Ovary (tissue), 9 donors: ENCODE measurements around the gene ADGRG3. TPM values are rescaled to one million over a fixed set of nuclear protein-coding genes. Genes with fewer than 3 reads are reported as not detected.

Source experiments
- DNase-seq, 5 donors: peaks; one replicate each; pipeline ENCODE4 v3.0.0-alpha.2; 2019 to 2020
- H3K27ac ChIP-seq, 2 donors: fragments of 200-600 bp; one replicate each; pipeline versions ENCODE4 v1.5.1 to v1.8.0; 2019 to 2022
- H3K27me3 ChIP-seq: fragments of 200-600 bp; one replicate; pipeline ENCODE4 v1.8.0; 2022
- H3K36me3 ChIP-seq: fragments of 200-600 bp; sonication (generic); one replicate; pipeline ENCODE4 v1.5.1; 2019
- H3K4me1 ChIP-seq: one replicate; pipeline ENCODE4 v1.8.1; 2013; ENCODE audit warnings: mild to moderate bottlenecking, moderate library complexity; ENCODE audit not compliant: insufficient read depth
- H3K4me3 ChIP-seq: fragments of 200-600 bp; sonication (generic); one replicate; pipeline ENCODE4 v1.5.1; 2017
- H3K9me3 ChIP-seq, 2 donors: fragments of 200-600 bp in 1 of 2; sonication (generic) in 1 of 2; one replicate each; pipeline versions ENCODE4 v1.5.1 to v1.8.1; 2013 to 2019; ENCODE audit warnings: mild to moderate bottlenecking in 1 of 2, moderate library complexity in 1 of 2
- CTCF ChIP-seq, 3 donors: fragments of 450-650 bp in 2 of 3; fragments of 200-600 bp in 1 of 3; IDR thresholded peaks; one replicate each; pipeline versions ENCODE4 v1.5.1 to v1.8.0; 2016 to 2022; ENCODE audit warnings: antibody characterized with exemption in 3 of 3, mild to moderate bottlenecking in 1 of 3
- EP300 ChIP-seq: sonication (generic); formaldehyde crosslinking; IDR thresholded peaks from one replicate; pipeline ENCODE4 v1.6.1; 2017; ENCODE audit warnings: antibody characterized with exemption
- POLR2A ChIP-seq: fragments of 450-650 bp; IDR thresholded peaks from one replicate; pipeline ENCODE4 v1.6.1; 2017; ENCODE audit warnings: antibody characterized with exemption, mild to moderate bottlenecking, moderate library complexity
- WGBS, 3 donors: extraction: QIAGEN DNeasy Blood & Tissue Kit in 1 of 3; methylation state at CpG; one replicate each; pipeline versions ENCODE4 v1.1.5 to v1.1.7; 2013 to 2017; 5-methylcytosine and 5-hydroxymethylcytosine counted together
- intact Hi-C, 4 donors: fragments of 100-400 bp; cut with DNase I; formaldehyde crosslinking; loops; one replicate each; pipeline versions ENCODE4 v1.11.0 to v1.15.1; 2022 to 2023
- polyA plus RNA-seq, 2 donors: library from polyadenylated mRNA; stranded (reverse); fragments of 200-250 nt in 1 of 2; fragments of 350-450 nt in 1 of 2; fragmentation: Illumina TruSeq in 1 of 2; extraction: RNeasy Lipid Tissue Mini Kit (QIAGEN cat#74804) in 1 of 2; gene quantifications; one replicate each; pipeline ENCODE4 v1.2.3, GENCODE V29; 2013 to 2014
- total RNA-seq, 7 donors: library from RNA; depleted of rRNA in 2 of 7; stranded (reverse); fragments of >200 nt in 2 of 7; fragmentation: NEBNext Ultra II Directional in 3 of 7; extraction: Animal tissue kit (Norgen Biotek cat#: 25700) in 3 of 7; gene quantifications; one replicate each; pipeline versions ENCODE4 v1.1.0 to v1.2.4, GENCODE V29; 2016 to 2023
- donor health status: DM: no; HTN: no; CAD: no; lungs with moderate emphysema.
- donor health status: DM: no; HTN: no; CAD: no.
- donor health status: Bipolar disorder and iron deficiency.
- donor health status: DM: yes; HTN: yes; CAD: no.
- donor health status: DM: no; HTN: no; CAD: no.
- donor health status: DM: yes; HTN: yes; CAD: no.

The ADGRG3 gene
- total and polyA plus RNA-seq, 9 donors: 0.40 to 1.7 (median 0.92) TPM

- 30 to 50% (median 32%) methylated on average over 8 of the region's 8 CpGs for WGBS, 3 donors
- no peak for DNase-seq
- Histone ChIP-seq H3K27me3 (no peaks in the 10 kb centered on the region), H3K4me3 (no peak overlapping the region), H3K9me3 (no peaks in the 10 kb centered on the region), H3K4me1 (no peaks in the 10 kb centered on the region), H3K27ac (no peak overlapping the region), H3K36me3 (no peaks in the 10 kb centered on the region)
- TF ChIP-seq EP300 (no peak), POLR2A (no peak), CTCF (IDR thresholded peaks at IDR 0.05) (no peak)
- intact Hi-C loops: no loop called here
These were observed 27.5 kb upstream of the ADGRG3 start for GRCh38 chr16:57640612-57641011.

DNA sequence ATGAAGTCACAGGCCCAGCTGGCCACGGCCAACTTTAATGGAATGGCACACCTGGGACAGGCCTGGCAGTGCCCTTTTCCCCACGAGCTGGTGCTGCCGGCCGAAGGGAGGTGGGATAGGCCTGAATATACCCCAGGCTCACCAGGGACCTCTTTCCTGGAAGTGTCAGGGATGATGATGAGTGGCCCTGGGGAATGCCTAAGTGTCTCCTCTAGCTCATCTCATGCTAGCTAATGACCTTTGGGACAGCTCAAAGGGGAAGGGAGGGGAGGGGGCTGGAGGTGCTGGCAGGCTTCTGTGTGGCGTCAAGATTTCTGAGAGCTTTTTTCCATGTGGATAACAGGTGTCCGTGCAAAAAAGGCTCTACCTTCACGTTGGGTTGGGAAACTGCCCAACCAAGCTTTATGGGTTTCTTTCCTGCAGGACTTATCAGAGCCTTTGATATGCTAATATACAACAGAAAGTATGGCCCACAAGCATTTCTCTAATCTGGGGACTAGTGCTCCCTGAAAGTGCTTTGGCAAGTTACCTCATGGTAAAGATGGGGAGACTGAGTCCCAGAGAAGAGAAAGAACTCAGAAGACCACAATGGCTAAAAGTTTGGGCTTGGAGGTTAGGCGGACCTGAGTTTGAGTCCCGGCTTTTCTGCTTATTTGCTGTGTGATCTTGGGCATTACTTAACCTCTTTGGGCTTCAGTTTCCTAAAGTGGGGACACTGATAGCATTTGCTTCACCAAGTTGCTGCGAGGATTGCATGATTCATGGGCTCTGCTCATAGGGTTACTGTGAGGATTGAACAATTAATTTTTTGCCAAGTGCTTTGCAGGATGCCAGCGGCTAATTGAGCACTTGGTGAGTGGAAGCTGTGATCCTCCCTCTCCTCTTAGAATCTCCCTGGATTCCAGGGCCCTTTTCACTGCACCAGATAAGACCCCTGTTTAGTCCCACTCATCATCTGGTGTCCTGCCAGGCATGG is 25.7 kb upstream of the ADGRG3 start:
- H3K27ac ChIP-seq: no peak overlapping the region

DNA sequence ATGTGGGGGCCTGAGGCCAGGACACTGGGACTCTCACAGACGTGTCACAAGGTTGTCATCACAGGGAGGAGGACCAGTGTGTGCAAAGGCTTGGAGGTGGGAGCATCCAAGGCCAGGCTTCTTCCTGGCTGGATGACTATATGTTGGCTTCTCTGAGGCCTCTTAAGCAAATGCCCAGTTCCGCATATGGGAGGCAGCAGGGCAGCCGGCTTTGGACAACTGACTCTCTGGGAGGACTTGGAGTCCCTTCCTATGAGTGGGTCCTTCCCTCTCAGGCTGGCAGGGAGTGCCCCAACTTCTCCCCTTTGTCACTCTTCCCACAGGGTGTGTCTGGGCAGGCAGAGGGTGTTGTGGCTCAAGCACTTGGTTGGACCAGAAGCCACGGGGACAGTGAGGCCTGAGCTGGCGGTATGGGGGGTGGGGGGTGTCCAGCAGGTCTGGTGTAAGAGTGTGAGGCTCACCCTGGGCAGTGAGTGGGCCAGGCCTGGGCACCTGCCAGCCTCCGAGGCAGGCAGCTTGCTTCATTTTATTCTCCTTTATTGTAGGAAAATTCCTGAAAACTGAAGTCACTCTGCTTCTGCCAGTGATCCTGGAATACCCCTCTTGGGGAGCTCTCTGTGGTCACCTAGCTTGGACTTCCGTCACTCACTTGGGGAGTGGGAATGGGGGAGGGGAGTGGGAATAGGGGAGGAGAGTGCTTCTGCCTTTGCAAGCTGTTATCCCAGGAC is 24.8 kb upstream of the ADGRG3 start:
- H3K27ac ChIP-seq: no peak overlapping the region
- H3K9me3 ChIP-seq: no peaks in the 10 kb centered on the region
- no peak for DNase-seq
- intact Hi-C loops: no loop called here
- TF ChIP-seq POLR2A: no peak
- no peak for TF ChIP-seq EP300
- no peak for TF ChIP-seq CTCF (IDR thresholded peaks at IDR 0.05)
- H3K4me1 ChIP-seq: no peaks in the 10 kb centered on the region
- no peaks in the 10 kb centered on the region for H3K27me3 ChIP-seq
- no peaks in the 10 kb centered on the region for H3K36me3 ChIP-seq
- 40 to 58% (median 56%) methylated on average over 6 to 7 of the region's 7 CpGs for WGBS, 3 donors
- no peak overlapping the region for H3K4me3 ChIP-seq

More for the DNA sequence above, 25.7 kb upstream of the ADGRG3 start:
- TF ChIP-seq CTCF (IDR thresholded peaks at IDR 0.05) (no peak), EP300 (no peak), POLR2A (no peak)
- Histone ChIP-seq H3K4me1 (no peaks in the 10 kb centered on the region), H3K27me3 (no peaks in the 10 kb centered on the region), H3K4me3 (no peak overlapping the region), H3K9me3 (no peaks in the 10 kb centered on the region), H3K36me3 (no peaks in the 10 kb centered on the region)
- no peak for DNase-seq
- 62 to 70% (median 68%) methylated on average over 11 of the region's 11 CpGs for WGBS, 3 donors
- intact Hi-C loops: no loop called here

GRCh38 chr16:57643910-57644309 is 24.2 kb upstream of the ADGRG3 start:
- Histone ChIP-seq H3K4me1 (no peaks in the 10 kb centered on the region), H3K9me3 (no peaks in the 10 kb centered on the region)

More at GRCh38 chr16:57643910-57644309, 24.2 kb upstream of the ADGRG3 start:
- TF ChIP-seq EP300 (no peak), POLR2A (no peak), CTCF (IDR thresholded peaks at IDR 0.05) (no peak)
- Histone ChIP-seq H3K27ac (no peak overlapping the region), H3K4me3 (no peak overlapping the region), H3K36me3 (no peaks in the 10 kb centered on the region), H3K27me3 (no peaks in the 10 kb centered on the region)
- WGBS, 3 donors: 77 to 79% (median 78%) methylated on average over 9 of the region's 9 CpGs
- DNase-seq: no peak
- intact Hi-C loops: no loop called here
